GF-D8 (cell line): ENCODE data around the gene SRP72.
A peak's percentile ranks its signal among the peaks of the same experiment; 100 is the strongest.

Source experiments
- DNase-seq: peaks from one replicate; lab custom pipeline; 2025; lab: John Stamatoyannopoulos, UW

Gene SRP72

DNA sequence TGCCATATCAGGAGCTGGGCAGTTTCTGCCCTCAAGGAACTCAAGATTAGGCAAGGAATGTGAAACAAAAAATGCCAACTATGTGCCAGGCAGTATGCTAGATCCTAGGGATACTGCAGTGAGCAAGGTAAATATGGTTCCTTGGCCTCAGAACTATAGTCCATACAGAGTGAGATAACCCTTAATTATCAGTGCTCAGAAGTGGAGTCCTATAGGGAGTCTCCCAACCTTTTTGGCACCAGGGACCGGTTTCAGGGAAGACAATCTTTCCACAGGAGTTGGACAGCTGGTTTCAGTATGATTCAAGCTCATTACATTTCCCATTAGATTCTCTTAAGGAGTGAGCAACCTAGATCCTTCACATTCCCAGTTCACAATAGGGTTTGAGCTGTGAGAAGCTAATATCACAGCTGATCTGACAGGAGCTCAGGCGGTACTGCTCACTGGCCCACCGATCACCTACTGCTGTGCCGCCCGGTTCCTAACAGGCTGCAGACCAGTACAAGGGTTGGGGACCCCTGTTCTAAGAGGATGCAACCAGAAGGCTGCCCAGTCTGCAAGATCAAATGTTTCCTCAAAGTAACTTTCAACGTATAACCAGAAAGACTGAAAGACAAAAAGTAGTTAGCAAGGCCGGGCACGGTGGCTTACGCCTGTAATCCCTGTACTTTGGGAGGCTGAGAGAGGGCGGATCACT, 1.7 kb upstream of the SRP72 start:
- DNase-seq: no peak

- DNase-seq: peak; percentile 43
Observed at GRCh38 chr4:56466296-56466761, 1.1 kb upstream of the SRP72 start.

GRCh38 chr4:56466910-56467283, 520 bp upstream of the SRP72 start:
- DNase-seq: no peak

DNA sequence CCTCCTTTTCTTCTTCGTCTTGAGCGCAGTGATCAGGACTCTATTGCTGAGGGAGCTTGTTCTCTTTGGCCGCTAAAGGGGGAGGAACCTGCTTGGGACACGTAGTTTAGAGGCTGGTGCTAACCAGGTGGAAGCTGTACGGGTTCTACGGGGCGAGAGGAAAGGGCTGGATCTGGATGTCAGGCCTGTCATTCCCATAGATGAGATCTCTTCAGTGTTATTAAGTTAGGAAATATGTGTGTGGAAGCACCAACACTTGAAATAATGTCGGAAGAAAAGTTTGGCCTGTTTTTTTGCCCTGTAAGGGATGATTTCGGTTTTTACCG, 643 bp downstream of the SRP72 start:
- no peak for DNase-seq

GRCh38 chr4:56469489-56470210, 2.2 kb downstream of the SRP72 start:
- DNase-seq: peak; percentile 16

DNA sequence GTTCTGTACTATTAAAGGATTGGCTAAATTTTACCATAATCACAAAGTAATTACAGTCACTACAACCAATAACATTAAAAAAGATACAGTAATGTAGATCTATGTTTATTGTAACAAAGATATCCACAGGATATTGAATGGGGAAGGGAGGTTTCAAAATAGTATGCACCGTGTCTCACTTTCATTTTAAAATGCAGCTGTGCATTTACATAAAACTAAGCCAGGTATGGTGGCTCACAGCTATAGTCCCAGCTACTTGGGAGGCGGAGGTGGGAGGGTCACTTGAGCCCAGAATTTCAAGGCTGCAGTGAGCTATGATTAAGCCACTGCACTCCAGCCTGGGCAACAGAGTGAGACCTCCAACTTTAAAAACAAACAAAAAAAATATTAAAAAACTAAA, 8.5 kb downstream of the SRP72 start:
- DNase-seq: no peak

DNA sequence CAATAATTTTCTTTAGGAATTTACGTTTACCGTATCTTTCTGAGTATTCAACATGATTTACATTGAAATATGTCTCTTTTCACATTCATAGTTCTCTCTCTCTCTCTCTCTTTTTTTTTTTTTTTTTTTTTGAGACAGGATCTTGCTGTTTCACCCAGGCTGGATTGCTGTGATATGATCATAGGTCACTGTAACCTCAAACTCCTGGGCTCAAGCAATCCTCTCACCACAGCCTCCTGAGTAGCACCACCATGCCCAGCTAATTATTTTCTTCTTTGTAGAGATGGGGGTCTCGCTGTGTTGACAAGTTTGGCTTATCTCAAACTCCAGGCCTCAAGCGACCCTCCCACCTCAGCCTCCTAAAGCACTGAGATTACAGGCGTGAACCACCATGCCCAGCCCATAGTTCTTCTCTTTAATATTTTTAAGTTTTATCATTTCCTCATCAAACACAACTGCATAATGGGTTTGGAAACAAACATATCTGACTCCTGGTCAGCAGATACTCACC, 9.8 kb downstream of the SRP72 start:
- no peak for DNase-seq

- DNase-seq: no peak
Observed at GRCh38 chr4:56480691-56481090, 13.3 kb downstream of the SRP72 start.

- no peak for DNase-seq
Observed at GRCh38 chr4:56496241-56496640, 28.8 kb downstream of the SRP72 start.

- DNase-seq: no peak
Observed at GRCh38 chr4:56505269-56506130, 38.1 kb downstream of the SRP72 start, which contains the start of gene ARL9. ARL9 (plus strand) TSS chr4:56505791; CDS start chr4:56505863, 72 bp downstream.

- no peak for DNase-seq
Observed at GRCh38 chr4:56511098-56511497, 43.7 kb downstream of the SRP72 start.

DNA sequence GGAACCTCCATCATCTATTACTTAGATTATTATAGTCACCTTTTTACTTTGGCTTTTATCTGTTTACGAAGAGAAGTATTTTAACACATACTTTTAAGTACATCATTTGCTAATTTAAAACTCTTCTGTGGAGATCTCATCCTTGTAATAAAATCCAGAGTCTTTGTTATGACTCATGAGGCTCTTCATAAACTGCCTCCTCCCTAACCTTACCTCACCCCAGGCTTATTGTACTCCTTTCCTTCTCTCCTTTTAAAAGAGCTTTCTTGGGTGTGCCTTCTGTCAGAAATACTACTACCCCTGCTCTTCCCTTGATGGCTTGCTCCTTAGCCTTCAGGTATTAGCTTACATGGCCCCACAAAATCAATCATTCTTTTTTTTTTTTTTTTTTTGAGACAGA, 44.7 kb downstream of the SRP72 start:
- DNase-seq: no peak

- no peak for DNase-seq
Observed at GRCh38 chr4:56513517-56513916, 46.1 kb downstream of the SRP72 start.

GRCh38 chr4:56530269-56531148, 63.1 kb downstream of the SRP72 start:
- no peak for DNase-seq

GRCh38 chr4:56531149-56531770, 63.8 kb downstream of the SRP72 start:
- no peak for DNase-seq

GRCh38 chr4:56531823-56532222, 64.4 kb downstream of the SRP72 start:
- DNase-seq: no peak

GRCh38 chr4:56532239-56532638, 64.8 kb downstream of the SRP72 start:
- DNase-seq: no peak

DNA sequence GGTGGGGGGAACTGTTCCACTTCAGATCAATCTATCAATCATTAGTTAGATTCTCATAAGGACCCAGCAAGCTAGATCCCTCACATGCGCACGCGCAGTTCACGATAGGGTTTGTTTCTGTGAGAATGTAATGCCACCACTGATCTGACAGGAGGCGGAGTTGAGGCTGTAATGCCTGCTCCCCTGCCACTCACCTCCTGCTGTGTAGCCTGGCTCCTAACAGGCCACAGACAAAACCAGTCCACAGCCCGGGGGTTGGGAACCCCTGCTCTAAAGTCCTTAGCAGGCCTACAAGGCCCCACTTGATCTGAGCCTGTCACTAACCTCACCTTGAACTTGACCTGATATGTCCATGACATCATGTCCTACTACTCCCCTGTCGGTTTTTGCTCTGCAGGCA, 68.5 kb downstream of the SRP72 start:
- no peak for DNase-seq

- no peak for DNase-seq
Observed at GRCh38 chr4:56537147-56537546, 69.7 kb downstream of the SRP72 start.

DNA sequence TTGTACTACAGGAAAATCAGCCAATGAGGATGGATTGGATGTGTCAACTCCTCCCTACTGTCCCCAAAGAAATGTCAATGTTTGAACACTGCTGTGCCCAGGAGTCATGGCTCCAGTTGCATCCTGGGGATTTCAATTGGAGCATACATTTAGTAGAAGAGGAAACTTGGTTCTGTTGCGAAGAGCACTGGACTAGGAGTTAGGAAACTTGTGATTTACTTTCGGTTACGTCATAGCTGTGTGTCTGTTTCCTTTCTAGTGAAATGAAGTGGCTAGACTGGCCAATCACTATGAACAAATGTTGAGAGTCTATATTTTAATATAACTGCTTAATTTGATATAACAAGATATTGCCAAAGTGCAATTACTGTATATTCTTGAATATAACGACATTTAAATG, 73.4 kb downstream of the SRP72 start:
- DNase-seq: no peak

- DNase-seq: no peak
Observed at GRCh38 chr4:56544573-56545131, 77.2 kb downstream of the SRP72 start.
